Thoracic aorta (tissue), 2 donors: ENCODE measurements around the gene RRM2. TPM values are rescaled to one million over a fixed set of nuclear protein-coding genes. Genes with fewer than 3 reads are reported as not detected.

ENCODE experiments used
- ATAC-seq: fragments of 150-250 bp; one replicate; pipeline ENCODE4 v1.8.0; 2017; ENCODE audit warnings: low read depth; ENCODE audit not compliant: insufficient number of reproducible peaks, low FRiP score
- DNase-seq: peaks from one replicate; pipeline ENCODE4 v3.0.0-alpha.2; 2020; ENCODE audit warnings: low spot score
- H3K27ac ChIP-seq, 2 donors: fragments of 200-600 bp; sonication (generic); 1 replicate in 1 of 2; 2 replicates in 1 of 2; pipeline ENCODE4 v1.5.1; 2016; ENCODE audit warnings: mild to moderate bottlenecking in 2 of 2, moderate library complexity in 2 of 2
- H3K27me3 ChIP-seq: fragments of 200-600 bp; sonication (generic); replicated peaks from 2 replicates; pipeline ENCODE4 v1.6.0; 2016; ENCODE audit warnings: mild to moderate bottlenecking; ENCODE audit not compliant: insufficient read depth
- H3K36me3 ChIP-seq: fragments of 200-600 bp; sonication (generic); one replicate; pipeline ENCODE4 v1.5.1; 2016
- H3K4me1 ChIP-seq, 2 donors: fragments of 200-600 bp; sonication (generic); 1 replicate in 1 of 2; 2 replicates in 1 of 2; pipeline versions ENCODE4 v1.5.1 to v1.6.0; 2016; ENCODE audit warnings: low read depth in 2 of 2, mild to moderate bottlenecking in 1 of 2; ENCODE audit not compliant: control insufficient read depth in 1 of 2
- H3K4me3 ChIP-seq: fragments of 200-600 bp; sonication (generic); 2 replicates; pipeline ENCODE4 v1.5.1; 2016; ENCODE audit warnings: mild to moderate bottlenecking
- H3K9me3 ChIP-seq: fragments of 200-600 bp; sonication (generic); 2 replicates; pipeline ENCODE4 v1.5.1; 2016
- CTCF ChIP-seq: fragments of 200-600 bp; sonication (generic); IDR thresholded peaks from one replicate; pipeline ENCODE4 v1.5.1; 2019; ENCODE audit warnings: antibody characterized with exemption
- total RNA-seq, 2 donors: library from RNA; depleted of rRNA; stranded (reverse); fragments of >200 nt; gene quantifications; one replicate each; pipeline versions ENCODE4 v1.1.0 to v1.2.3, GENCODE V29; 2016

RRM2 gene
- total RNA-seq, 2 donors from 2014 or later: 0.92 to 1.2 TPM

- Histone ChIP-seq H3K27ac (peak overlapping the region; percentile 43 to 64), H3K36me3 (no peaks in the 10 kb centered on the region), H3K27me3 (no peaks in the 10 kb centered on the region), H3K4me3 (peak overlapping the region; percentile 82), H3K4me1 (peaks cover 21 to 32% of the 10 kb centered on the region in 2 donors), H3K9me3 (no peaks in the 10 kb centered on the region)
- DNase-seq (peak; percentile 87), ATAC-seq (peak; percentile 42)
- TF ChIP-seq CTCF: no peak
These were observed 2.2 kb upstream of the RRM2 start for GRCh38 chr2:10120158-10120876.

GRCh38 chr2:10120877-10121574 is 1.5 kb upstream of the RRM2 start:
- no peaks in the 10 kb centered on the region for H3K27me3 ChIP-seq
- no peaks in the 10 kb centered on the region for H3K36me3 ChIP-seq
- H3K9me3 ChIP-seq: no peaks in the 10 kb centered on the region
- peak overlapping the region; percentile 43 to 64 for H3K27ac ChIP-seq
- DNase-seq: no peak
- no peak for TF ChIP-seq CTCF
- ATAC-seq: no peak
- H3K4me1 ChIP-seq: peaks cover 21 to 32% of the 10 kb centered on the region in 2 donors
- H3K4me3 ChIP-seq: peak overlapping the region; percentile 82

- no peaks in the 10 kb centered on the region for H3K36me3 ChIP-seq
- ATAC-seq (no peak), DNase-seq (no peak)
- no peak for TF ChIP-seq CTCF
- no peak overlapping the region for H3K27ac ChIP-seq
- no peaks in the 10 kb centered on the region for H3K27me3 ChIP-seq
- no peaks in the 10 kb centered on the region for H3K9me3 ChIP-seq
- peak overlapping the region; percentile 80 for H3K4me3 ChIP-seq
- peaks cover 21 to 32% of the 10 kb centered on the region in 2 donors for H3K4me1 ChIP-seq
These were observed 742 bp downstream of the RRM2 start for GRCh38 chr2:10123281-10123680.

- Histone ChIP-seq H3K27me3 (no peaks in the 10 kb centered on the region), H3K27ac (no peak overlapping the region), H3K4me3 (no peak overlapping the region), H3K9me3 (no peaks in the 10 kb centered on the region), H3K4me1 (peaks cover 21 to 32% of the 10 kb centered on the region in 2 donors), H3K36me3 (no peaks in the 10 kb centered on the region)
- DNase-seq (no peak), ATAC-seq (no peak)
- TF ChIP-seq CTCF: peak; percentile 63
These were observed 2.1 kb downstream of the RRM2 start for GRCh38 chr2:10124538-10125045.
